GM13977 (cell line): ENCODE data around the gene POLE.

ENCODE experiments used
- DNase-seq: peaks from one replicate; pipeline ENCODE4 v3.0.0; 2012; ENCODE audit warnings: low spot score
- CTCF ChIP-seq: IDR thresholded peaks from 2 replicates; pipeline ENCODE4 v1.5.1; 2012; ENCODE audit warnings: mild to moderate bottlenecking, control low read depth; ENCODE audit not compliant: insufficient read depth; ENCODE audit errors: extremely low read depth, missing control alignments
- in situ Hi-C: fragments of 300-500 bp; cut with MboI; formaldehyde crosslinking; loops from one replicate; pipeline ENCODE4 v1.12.0; 2022; ENCODE audit warnings: low sequenced_read_pairs, low pct_unique_long_range_greater_than_20kb, mixed read lengths, inconsistent platforms; ENCODE audit not compliant: unreplicated experiment

The POLE gene

GRCh38 chr12:132610866-132611602, 76.1 kb downstream of the POLE start:
- TF ChIP-seq CTCF: no peak
- DNase-seq: no peak
- in situ Hi-C loops: loop anchor here (25.0 kb wide), 1 partner anchor 199 kb away; no protein-coding TSS in a partner anchor

GRCh38 chr12:132610051-132610759, 76.9 kb downstream of the POLE start, which contains the start of gene LRCOL1:
Gene LRCOL1 (minus strand): TSS chr12:132610582. CDS start chr12:132606251, 4,331 bp downstream.
- in situ Hi-C loops: loop anchor here (25.0 kb wide), 1 partner anchor 198 kb away; no protein-coding TSS in a partner anchor
- no peak for TF ChIP-seq CTCF
- no peak for DNase-seq

GRCh38 chr12:132608231-132609171, 78.6 kb downstream of the POLE start:
- no peak for TF ChIP-seq CTCF
- in situ Hi-C loops: loop anchor here (25.0 kb wide), 1 partner anchor 196 kb away; no protein-coding TSS in a partner anchor

GRCh38 chr12:132606927-132607326, 80.2 kb downstream of the POLE start:
- no peak for TF ChIP-seq CTCF
- no peak for DNase-seq
- in situ Hi-C loops: loop anchor here (25.0 kb wide), 1 partner anchor 195 kb away; no protein-coding TSS in a partner anchor

More at GRCh38 chr12:132608231-132609171, 78.6 kb downstream of the POLE start:
- DNase-seq: no peak

- no peak for DNase-seq
- no peak for TF ChIP-seq CTCF
- in situ Hi-C loops: loop anchor here (25.0 kb wide), 1 partner anchor 194 kb away; no protein-coding TSS in a partner anchor
These were observed 80.7 kb downstream of the POLE start for GRCh38 chr12:132606466-132606865.

- DNase-seq: no peak
- TF ChIP-seq CTCF: no peak
- in situ Hi-C loops: loop anchor here (25.0 kb wide), 1 partner anchor 194 kb away; no protein-coding TSS in a partner anchor
These were observed 81.2 kb downstream of the POLE start for GRCh38 chr12:132605892-132606291.
